ENCODE measurements around the gene NSMCE1.

Gene NSMCE1

DNA sequence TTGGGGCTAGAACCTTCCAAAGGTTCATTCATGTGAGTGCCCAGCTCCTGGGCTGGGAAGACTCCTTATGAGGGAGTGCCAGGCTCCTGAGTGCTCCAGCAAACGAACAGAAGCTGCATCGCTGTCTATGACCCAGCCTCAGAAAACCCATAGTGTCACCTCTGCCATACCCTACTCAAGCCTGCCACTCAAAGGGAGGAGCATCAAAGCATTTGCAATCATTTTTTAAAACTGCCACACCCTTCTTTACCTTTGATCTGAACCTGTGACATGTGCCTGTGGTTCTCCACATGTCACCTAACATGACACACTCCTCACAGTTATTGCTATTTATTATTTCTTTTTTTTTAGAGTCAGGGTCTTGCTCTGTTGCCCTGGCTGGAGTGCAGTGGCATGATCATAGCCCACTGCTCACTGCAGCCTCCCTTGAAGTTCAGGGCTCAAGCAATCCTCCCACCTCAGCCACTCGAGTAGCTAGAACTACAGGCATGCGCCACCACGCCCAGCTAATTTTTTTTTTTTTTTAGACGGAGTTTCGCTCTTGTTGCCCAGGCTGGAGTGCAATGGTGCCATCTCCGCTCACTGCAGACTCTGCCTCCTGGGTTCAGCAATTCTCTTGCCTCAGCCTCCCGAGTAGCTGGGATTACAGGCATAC is 72.5 kb downstream of the NSMCE1 start:
- Histone ChIP-seq H3K9me3 (ENCODE audit: insufficient read depth, low read length, severe bottlenecking) (no peaks in the 10 kb centered on the region), H3K4me1 (ENCODE audit: insufficient read depth, low read length) (peaks cover 28% of the 10 kb centered on the region), H2AFZ (ENCODE audit: low read depth, low read length) (no peak overlapping the region), H3K36me3 (ENCODE audit: insufficient read depth, low read length) (no peaks in the 10 kb centered on the region), H3K9ac (ENCODE audit: low read depth, low read length) (no peak overlapping the region), H3K27me3 (ENCODE audit: insufficient read depth, low read length, poor library complexity) (no peaks in the 10 kb centered on the region), H3K79me2 (ENCODE audit: insufficient read depth, low read length) (no peaks in the 10 kb centered on the region), H4K20me1 (ENCODE audit: insufficient read depth, low read length) (no peaks in the 10 kb centered on the region), H3K4me3 (ENCODE audit: low read depth in 1 of 2, low read length in 2 of 2) (no peak overlapping the region), H3K27ac (ENCODE audit: low read length) (no peak overlapping the region), H3K4me2 (ENCODE audit: insufficient read depth, low read length) (no peak overlapping the region)
- DNase-seq (no peak), ATAC-seq (ENCODE audit: insufficient read depth, low read depth) (no peak)
- TF ChIP-seq EZH2 (IDR thresholded peaks at IDR 0.05; ENCODE audit: borderline replicate concordance, low read depth, low read length, severe bottlenecking): no peak
- TF ChIP-seq, protein P1, sequence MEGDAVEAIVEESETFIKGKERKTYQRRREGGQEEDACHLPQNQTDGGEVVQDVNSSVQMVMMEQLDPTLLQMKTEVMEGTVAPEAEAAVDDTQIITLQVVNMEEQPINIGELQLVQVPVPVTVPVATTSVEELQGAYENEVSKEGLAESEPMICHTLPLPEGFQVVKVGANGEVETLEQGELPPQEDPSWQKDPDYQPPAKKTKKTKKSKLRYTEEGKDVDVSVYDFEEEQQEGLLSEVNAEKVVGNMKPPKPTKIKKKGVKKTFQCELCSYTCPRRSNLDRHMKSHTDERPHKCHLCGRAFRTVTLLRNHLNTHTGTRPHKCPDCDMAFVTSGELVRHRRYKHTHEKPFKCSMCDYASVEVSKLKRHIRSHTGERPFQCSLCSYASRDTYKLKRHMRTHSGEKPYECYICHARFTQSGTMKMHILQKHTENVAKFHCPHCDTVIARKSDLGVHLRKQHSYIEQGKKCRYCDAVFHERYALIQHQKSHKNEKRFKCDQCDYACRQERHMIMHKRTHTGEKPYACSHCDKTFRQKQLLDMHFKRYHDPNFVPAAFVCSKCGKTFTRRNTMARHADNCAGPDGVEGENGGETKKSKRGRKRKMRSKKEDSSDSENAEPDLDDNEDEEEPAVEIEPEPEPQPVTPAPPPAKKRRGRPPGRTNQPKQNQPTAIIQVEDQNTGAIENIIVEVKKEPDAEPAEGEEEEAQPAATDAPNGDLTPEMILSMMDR (IDR thresholded peaks at IDR 0.05; ENCODE audit: borderline replicate concordance, extremely low read depth, low read length, poor library complexity, severe bottlenecking): no peak

DNA sequence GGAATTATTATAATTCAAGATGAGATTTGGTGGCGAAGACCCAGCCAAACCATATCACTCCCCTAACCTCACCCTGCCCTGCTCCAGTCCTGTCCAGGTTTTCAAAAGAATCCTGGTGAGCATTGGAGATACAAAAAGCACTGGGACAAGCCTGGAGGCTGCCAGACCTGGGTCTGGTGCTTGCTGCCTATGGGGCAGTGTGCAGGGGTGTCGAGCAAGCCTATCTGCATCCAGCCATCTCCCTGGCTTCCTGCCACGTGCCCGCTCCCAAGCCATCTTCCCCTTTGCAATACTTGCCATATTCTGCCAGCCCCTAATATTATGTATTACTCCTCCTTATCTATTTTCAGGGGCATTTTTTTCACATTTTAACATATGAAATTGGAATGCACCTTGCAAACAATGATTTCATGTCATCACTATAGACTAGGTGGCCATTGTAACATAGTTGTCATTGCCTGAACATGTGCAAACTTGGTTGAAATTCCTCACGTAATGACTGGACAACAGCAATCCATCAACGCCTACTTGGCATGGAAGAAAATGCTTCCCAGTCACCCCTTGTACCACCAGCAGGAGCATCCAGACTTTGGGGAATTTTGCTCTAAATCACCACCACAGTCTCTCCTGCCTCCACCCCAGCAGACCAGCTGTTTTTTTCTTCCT is 73.4 kb downstream of the NSMCE1 start:
- H3K36me3 ChIP-seq (ENCODE audit: insufficient read depth, low read length): no peaks in the 10 kb centered on the region
- no peaks in the 10 kb centered on the region for H3K9me3 ChIP-seq (ENCODE audit: insufficient read depth, low read length, severe bottlenecking)
- TF ChIP-seq, protein P1 (IDR thresholded peaks at IDR 0.05; ENCODE audit: borderline replicate concordance, extremely low read depth, low read length, poor library complexity, severe bottlenecking): no peak
- no peak for TF ChIP-seq EZH2 (IDR thresholded peaks at IDR 0.05; ENCODE audit: borderline replicate concordance, low read depth, low read length, severe bottlenecking)
- H3K4me1 ChIP-seq (ENCODE audit: insufficient read depth, low read length): peaks cover 21% of the 10 kb centered on the region
- H3K4me3 ChIP-seq (ENCODE audit: low read depth in 1 of 2, low read length in 2 of 2): no peak overlapping the region
- no peaks in the 10 kb centered on the region for H3K27me3 ChIP-seq (ENCODE audit: insufficient read depth, low read length, poor library complexity)
- H4K20me1 ChIP-seq (ENCODE audit: insufficient read depth, low read length): no peaks in the 10 kb centered on the region
- no peak overlapping the region for H3K27ac ChIP-seq (ENCODE audit: low read length)
- no peak overlapping the region for H2AFZ ChIP-seq (ENCODE audit: low read depth, low read length)
- no peak overlapping the region for H3K4me2 ChIP-seq (ENCODE audit: insufficient read depth, low read length)
- no peak overlapping the region for H3K9ac ChIP-seq (ENCODE audit: low read depth, low read length)
- ATAC-seq (ENCODE audit: insufficient read depth, low read depth) (no peak), DNase-seq (no peak)
- H3K79me2 ChIP-seq (ENCODE audit: insufficient read depth, low read length): no peaks in the 10 kb centered on the region

DNA sequence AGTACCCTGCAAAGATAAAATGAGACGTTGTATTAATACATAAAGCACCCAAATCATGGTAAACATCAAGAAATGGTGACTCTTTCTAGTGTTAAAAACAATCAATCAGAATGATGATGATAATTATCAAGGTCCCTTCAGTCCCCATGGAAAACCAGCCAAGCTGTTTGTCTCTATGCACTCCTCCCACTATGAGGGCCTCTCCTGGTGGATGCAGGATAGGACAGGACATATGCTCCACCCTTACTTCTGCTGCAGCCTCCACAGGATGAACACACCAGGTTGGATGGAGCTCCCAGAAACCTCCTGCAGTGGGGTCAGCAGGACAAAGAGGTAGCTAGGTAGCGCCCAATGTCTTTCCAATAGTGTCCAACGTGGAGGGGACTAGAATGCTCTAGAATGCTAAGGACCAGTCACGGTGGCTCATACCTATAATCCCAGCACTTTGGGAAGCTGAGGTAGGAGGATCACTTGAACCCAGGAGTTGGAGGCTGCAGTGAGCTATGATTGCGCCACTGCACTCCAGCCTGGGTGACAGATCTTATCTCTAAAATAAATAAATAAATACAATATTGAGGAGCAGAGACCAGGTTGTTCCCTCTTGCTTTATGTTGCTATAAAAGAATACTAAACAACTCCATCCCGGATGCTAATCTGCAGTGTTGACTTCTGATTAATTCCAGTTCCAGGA is 75.1 kb downstream of the NSMCE1 start:
- no peak overlapping the region for H3K4me3 ChIP-seq (ENCODE audit: low read depth in 1 of 2, low read length in 2 of 2)
- no peak for TF ChIP-seq EZH2 (IDR thresholded peaks at IDR 0.05; ENCODE audit: borderline replicate concordance, low read depth, low read length, severe bottlenecking)
- TF ChIP-seq, protein P1 (IDR thresholded peaks at IDR 0.05; ENCODE audit: borderline replicate concordance, extremely low read depth, low read length, poor library complexity, severe bottlenecking): peak; percentile 16
- no peak overlapping the region for H3K9ac ChIP-seq (ENCODE audit: low read depth, low read length)
- peaks cover 3% of the 10 kb centered on the region; the same call in 1 of the 2 replicates for H3K4me1 ChIP-seq (ENCODE audit: insufficient read depth, low read length)
- DNase-seq (no peak), ATAC-seq (ENCODE audit: insufficient read depth, low read depth) (no peak)
- no peak overlapping the region for H3K4me2 ChIP-seq (ENCODE audit: insufficient read depth, low read length)
- H3K79me2 ChIP-seq (ENCODE audit: insufficient read depth, low read length): no peaks in the 10 kb centered on the region
- no peaks in the 10 kb centered on the region for H3K9me3 ChIP-seq (ENCODE audit: insufficient read depth, low read length, severe bottlenecking)
- no peaks in the 10 kb centered on the region for H3K36me3 ChIP-seq (ENCODE audit: insufficient read depth, low read length)
- no peaks in the 10 kb centered on the region for H4K20me1 ChIP-seq (ENCODE audit: insufficient read depth, low read length)
- no peak overlapping the region for H2AFZ ChIP-seq (ENCODE audit: low read depth, low read length)
- H3K27ac ChIP-seq (ENCODE audit: low read length): no peak overlapping the region
- no peaks in the 10 kb centered on the region for H3K27me3 ChIP-seq (ENCODE audit: insufficient read depth, low read length, poor library complexity)
